Suprapubic skin (tissue), 4 donors: ENCODE data around the gene C1orf35. TPM values are rescaled to one million over a fixed set of nuclear protein-coding genes. Genes with fewer than 3 reads are reported as not detected.

Experiments used
- DNase-seq, 2 donors: peaks; one replicate each; pipeline ENCODE4 v3.0.0-alpha.2; 2019; ENCODE audit warnings: low spot score in 2 of 2
- H3K27ac ChIP-seq: fragments of 200-600 bp; sonication (generic); one replicate; pipeline ENCODE4 v1.5.1; 2019
- H3K27me3 ChIP-seq: fragments of 200-600 bp; sonication (generic); one replicate; pipeline ENCODE4 v1.5.1; 2019
- H3K36me3 ChIP-seq: fragments of 200-600 bp; sonication (generic); one replicate; pipeline ENCODE4 v1.5.1; 2019
- H3K4me1 ChIP-seq: fragments of 200-600 bp; sonication (generic); one replicate; pipeline ENCODE4 v1.5.1; 2019
- H3K4me3 ChIP-seq: fragments of 200-600 bp; sonication (generic); one replicate; pipeline ENCODE4 v1.5.1; 2019; ENCODE audit warnings: mild to moderate bottlenecking
- H3K9me3 ChIP-seq: fragments of 200-600 bp; sonication (generic); one replicate; pipeline ENCODE4 v1.5.1; 2019
- EP300 ChIP-seq: sonication (generic); formaldehyde crosslinking; IDR thresholded peaks from one replicate; pipeline ENCODE4 v1.6.1; 2017; ENCODE audit warnings: antibody characterized with exemption
- POLR2A ChIP-seq, 2 donors: fragments of 450-650 bp; IDR thresholded peaks; one replicate each; pipeline ENCODE4 v1.6.1; 2017; ENCODE audit warnings: antibody characterized with exemption in 2 of 2, mild to moderate bottlenecking in 2 of 2, moderate library complexity in 2 of 2
- POLR2AphosphoS5 ChIP-seq, 3 donors: sonication (generic); formaldehyde crosslinking; IDR thresholded peaks; one replicate each; pipeline ENCODE4 v1.6.1; 2017; ENCODE audit warnings: antibody characterized with exemption in 3 of 3
- WGBS: methylation state at CpG from one replicate; pipeline ENCODE4 v1.1.5; 2018; 5-methylcytosine and 5-hydroxymethylcytosine counted together
- total RNA-seq, 4 donors: library from RNA; depleted of rRNA; stranded (reverse); fragments of >200 nt; gene quantifications; one replicate each; pipeline ENCODE4 v1.1.0, GENCODE V29; 2016
- TF ChIP-seq, protein P1 (sequence below), 2 donors: fragments of 200-600 bp in 1 of 2; fragments of 450-650 bp in 1 of 2; sonication (generic) in 1 of 2; IDR thresholded peaks; one replicate each; pipeline ENCODE4 v1.5.1; 2016 to 2019; ENCODE audit warnings: antibody characterized with exemption in 2 of 2, mild to moderate bottlenecking in 1 of 2, moderate library complexity in 1 of 2

C1orf35 gene
- 10 to 100 TPM; 10.6 to 32.3 (median 17.1) TPM for total RNA-seq

GRCh38 chr1:228102791-228103620, at the start of gene C1orf35:
Gene C1orf35 (minus strand): TSS chr1:228103325. CDS start chr1:228103227, 98 bp downstream.
- Histone ChIP-seq H3K27ac (peak within 1 kb of the TSS; percentile 96), H3K4me1 (peaks cover 39% of the 10 kb centered on the region), H3K9me3 (no peaks in the 10 kb centered on the region), H3K4me3 (peak within 1 kb of the TSS; percentile 96), H3K36me3 (peaks cover 46% of the 10 kb centered on the region), H3K27me3 (no peaks in the 10 kb centered on the region)
- WGBS, result 2% methylated on average over 21 of the region's 104 CpGs
- DNase-seq, result peak; percentile 96
- TF ChIP-seq, protein P1, sequence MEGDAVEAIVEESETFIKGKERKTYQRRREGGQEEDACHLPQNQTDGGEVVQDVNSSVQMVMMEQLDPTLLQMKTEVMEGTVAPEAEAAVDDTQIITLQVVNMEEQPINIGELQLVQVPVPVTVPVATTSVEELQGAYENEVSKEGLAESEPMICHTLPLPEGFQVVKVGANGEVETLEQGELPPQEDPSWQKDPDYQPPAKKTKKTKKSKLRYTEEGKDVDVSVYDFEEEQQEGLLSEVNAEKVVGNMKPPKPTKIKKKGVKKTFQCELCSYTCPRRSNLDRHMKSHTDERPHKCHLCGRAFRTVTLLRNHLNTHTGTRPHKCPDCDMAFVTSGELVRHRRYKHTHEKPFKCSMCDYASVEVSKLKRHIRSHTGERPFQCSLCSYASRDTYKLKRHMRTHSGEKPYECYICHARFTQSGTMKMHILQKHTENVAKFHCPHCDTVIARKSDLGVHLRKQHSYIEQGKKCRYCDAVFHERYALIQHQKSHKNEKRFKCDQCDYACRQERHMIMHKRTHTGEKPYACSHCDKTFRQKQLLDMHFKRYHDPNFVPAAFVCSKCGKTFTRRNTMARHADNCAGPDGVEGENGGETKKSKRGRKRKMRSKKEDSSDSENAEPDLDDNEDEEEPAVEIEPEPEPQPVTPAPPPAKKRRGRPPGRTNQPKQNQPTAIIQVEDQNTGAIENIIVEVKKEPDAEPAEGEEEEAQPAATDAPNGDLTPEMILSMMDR (IDR thresholded peaks at IDR 0.05), result no peak
- peak; percentile 71 to 89 (median 72) for TF ChIP-seq POLR2AphosphoS5 (IDR thresholded peaks at IDR 0.05)

- Histone ChIP-seq H3K4me3 (no peak overlapping the region), H3K27ac (no peak overlapping the region), H3K36me3 (peaks cover 11% of the 10 kb centered on the region), H3K4me1 (peaks cover 53% of the 10 kb centered on the region), H3K9me3 (no peaks in the 10 kb centered on the region), H3K27me3 (no peaks in the 10 kb centered on the region)
- no peak for DNase-seq
- TF ChIP-seq POLR2A (IDR thresholded peaks at IDR 0.05), result no peak
- TF ChIP-seq, protein P1 (IDR thresholded peaks at IDR 0.05), result no peak
- TF ChIP-seq POLR2AphosphoS5 (IDR thresholded peaks at IDR 0.05), result no peak
- no peak for TF ChIP-seq EP300
- 75% methylated on average over 3 of the region's 3 CpGs for WGBS
Measured at GRCh38 chr1:228152918-228153258, 49.8 kb upstream of the C1orf35 start.

- Histone ChIP-seq H3K27ac (no peak overlapping the region), H3K27me3 (no peaks in the 10 kb centered on the region), H3K4me1 (peaks cover 59% of the 10 kb centered on the region), H3K36me3 (peaks cover 17% of the 10 kb centered on the region), H3K9me3 (no peaks in the 10 kb centered on the region), H3K4me3 (no peak overlapping the region)
- WGBS, result 85% methylated on average over 15 of the region's 19 CpGs
- DNase-seq, result peak in 1 of 2 donors; percentile 65
- TF ChIP-seq EP300, result no peak
Measured at GRCh38 chr1:228152097-228152917, 49.2 kb upstream of the C1orf35 start.

DNA sequence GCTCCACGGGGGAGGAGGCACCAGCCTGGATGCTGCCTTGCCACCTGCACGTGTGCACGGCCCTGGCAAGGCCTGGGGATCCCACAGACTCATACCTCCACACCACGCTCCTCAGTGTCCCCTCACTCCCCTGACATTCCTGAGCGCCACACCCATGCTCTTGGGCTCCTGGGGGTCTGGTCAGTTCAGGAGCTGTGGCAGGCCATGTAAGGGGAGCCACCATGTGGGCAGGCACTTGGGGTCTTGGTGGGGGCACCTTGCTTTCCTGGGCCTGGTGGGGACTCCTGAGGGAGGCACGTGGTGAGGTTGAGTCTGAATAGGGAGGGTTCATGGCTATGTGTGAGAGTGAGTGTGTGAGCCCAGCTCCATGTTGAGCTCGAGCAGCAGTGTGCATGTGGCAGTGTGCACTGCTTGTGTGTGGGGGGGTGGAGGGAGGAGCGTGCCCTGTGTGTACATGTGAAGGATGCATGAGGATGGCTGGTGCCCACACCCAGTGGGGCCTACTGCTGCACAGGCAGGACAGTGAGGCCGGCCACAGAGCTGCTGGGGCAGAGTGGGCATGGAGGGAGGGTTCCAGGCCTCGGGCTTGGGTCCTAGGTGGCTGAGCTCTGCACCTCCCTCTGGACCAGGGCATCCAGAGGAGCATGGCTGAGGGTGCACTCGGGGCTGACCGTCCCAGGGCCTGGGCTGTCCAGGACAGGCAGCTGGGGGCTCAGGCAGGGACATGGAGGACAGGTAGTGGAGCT, 48.2 kb upstream of the C1orf35 start:
- Histone ChIP-seq H3K27ac (peak overlapping the region; percentile 73), H3K27me3 (no peaks in the 10 kb centered on the region), H3K36me3 (peaks cover 26% of the 10 kb centered on the region), H3K9me3 (no peaks in the 10 kb centered on the region), H3K4me3 (peak overlapping the region; percentile 36), H3K4me1 (peaks cover 66% of the 10 kb centered on the region)
- peak in 1 of 2 donors; percentile 66 for DNase-seq
- WGBS, result 68% methylated on average over 6 of the region's 12 CpGs
- TF ChIP-seq POLR2AphosphoS5 (IDR thresholded peaks at IDR 0.05) (no peak), EP300 (no peak), POLR2A (IDR thresholded peaks at IDR 0.05) (no peak)
- TF ChIP-seq, protein P1 (IDR thresholded peaks at IDR 0.05), result no peak

DNA sequence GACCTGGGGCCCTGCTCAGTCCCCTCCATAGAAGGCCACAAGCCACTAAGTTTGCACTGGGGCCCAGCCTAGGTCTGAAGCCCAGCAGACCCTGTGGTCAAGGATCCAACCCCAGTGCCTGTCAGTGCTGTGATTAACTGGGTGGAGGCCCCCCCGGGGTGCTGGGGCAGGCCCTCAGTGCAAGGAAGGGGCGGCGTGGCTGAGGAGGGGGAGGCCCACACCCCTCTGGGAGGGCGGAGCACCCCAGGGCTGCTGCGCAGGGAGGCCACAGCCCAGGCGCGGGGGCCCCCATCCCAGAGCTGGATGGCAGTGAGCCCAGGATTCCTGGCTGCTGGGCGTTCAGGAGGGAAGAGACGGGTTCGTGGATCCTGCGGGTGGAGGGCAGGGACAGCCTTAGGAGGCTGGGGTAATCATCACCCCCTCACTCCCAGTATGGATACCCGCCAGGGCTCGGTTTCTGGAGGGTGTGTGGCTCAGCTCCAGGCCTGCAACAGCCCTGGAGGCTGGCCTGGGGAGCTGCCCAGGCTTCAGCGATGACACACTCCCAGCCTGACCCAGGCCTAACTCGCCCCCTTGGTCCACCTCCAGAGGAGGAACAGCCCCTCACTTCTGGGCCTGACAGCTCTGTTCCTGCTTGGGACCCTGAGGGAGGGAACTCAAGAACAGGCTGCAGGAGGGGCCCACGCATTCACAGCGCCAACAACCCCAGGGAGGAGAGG, 47.5 kb upstream of the C1orf35 start:
- Histone ChIP-seq H3K27ac (peak overlapping the region; percentile 73), H3K9me3 (no peaks in the 10 kb centered on the region), H3K4me1 (peaks cover 73% of the 10 kb centered on the region), H3K36me3 (peaks cover 34% of the 10 kb centered on the region), H3K27me3 (no peaks in the 10 kb centered on the region), H3K4me3 (peak overlapping the region; percentile 36)
- WGBS, result no CpG with 5 or more reads among the region's 17 CpGs
- peak in 1 of 2 donors; percentile 81 for DNase-seq
- peak in 1 of 2 donors; percentile 15 for TF ChIP-seq POLR2A (IDR thresholded peaks at IDR 0.05)
- TF ChIP-seq POLR2AphosphoS5 (IDR thresholded peaks at IDR 0.05), result no peak
